Measurements from ENCODE around the gene ACSS1. TPM values are rescaled to one million over a fixed set of nuclear protein-coding genes. Genes with fewer than 3 reads are reported as not detected.

The ACSS1 gene
- total RNA-seq, 1 donor from 2014 or later: 1.8 TPM

DNA sequence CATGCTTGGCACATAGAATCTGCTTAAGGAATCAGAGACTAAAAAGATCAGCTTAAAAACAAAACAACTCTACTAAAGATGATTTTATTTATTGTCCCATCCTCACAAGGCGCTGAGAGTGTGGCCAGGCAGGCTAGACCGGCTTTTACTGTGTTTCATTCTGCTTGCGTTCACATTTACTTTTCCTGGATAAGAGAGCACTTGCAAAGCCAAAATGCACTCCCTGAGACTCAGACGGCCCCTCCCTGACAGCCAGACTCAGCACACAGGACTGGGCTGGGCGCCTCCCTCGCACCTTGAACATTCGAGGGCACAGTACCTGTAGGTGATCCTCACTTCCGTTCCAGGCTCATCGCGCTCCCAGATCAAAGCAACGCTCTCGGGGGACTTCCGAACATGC, 10.2 kb downstream of the ACSS1 start:
- DNase-seq (ENCODE audit: low read depth) (no peak), FAIRE-seq (no peak)
- TF ChIP-seq CTCF (IDR thresholded peaks at IDR 0.05; ENCODE audit: insufficient read depth, low read length, severe bottlenecking): no peak
- H3K27me3 ChIP-seq (ENCODE audit: control insufficient read depth, insufficient read depth, low read length): no peaks in the 10 kb centered on the region
- no peaks in the 10 kb centered on the region for H3K36me3 ChIP-seq (ENCODE audit: control insufficient read depth, insufficient read depth, low read length)
- H3K4me3 ChIP-seq (ENCODE audit: low read depth, low read length): no peak overlapping the region

DNA sequence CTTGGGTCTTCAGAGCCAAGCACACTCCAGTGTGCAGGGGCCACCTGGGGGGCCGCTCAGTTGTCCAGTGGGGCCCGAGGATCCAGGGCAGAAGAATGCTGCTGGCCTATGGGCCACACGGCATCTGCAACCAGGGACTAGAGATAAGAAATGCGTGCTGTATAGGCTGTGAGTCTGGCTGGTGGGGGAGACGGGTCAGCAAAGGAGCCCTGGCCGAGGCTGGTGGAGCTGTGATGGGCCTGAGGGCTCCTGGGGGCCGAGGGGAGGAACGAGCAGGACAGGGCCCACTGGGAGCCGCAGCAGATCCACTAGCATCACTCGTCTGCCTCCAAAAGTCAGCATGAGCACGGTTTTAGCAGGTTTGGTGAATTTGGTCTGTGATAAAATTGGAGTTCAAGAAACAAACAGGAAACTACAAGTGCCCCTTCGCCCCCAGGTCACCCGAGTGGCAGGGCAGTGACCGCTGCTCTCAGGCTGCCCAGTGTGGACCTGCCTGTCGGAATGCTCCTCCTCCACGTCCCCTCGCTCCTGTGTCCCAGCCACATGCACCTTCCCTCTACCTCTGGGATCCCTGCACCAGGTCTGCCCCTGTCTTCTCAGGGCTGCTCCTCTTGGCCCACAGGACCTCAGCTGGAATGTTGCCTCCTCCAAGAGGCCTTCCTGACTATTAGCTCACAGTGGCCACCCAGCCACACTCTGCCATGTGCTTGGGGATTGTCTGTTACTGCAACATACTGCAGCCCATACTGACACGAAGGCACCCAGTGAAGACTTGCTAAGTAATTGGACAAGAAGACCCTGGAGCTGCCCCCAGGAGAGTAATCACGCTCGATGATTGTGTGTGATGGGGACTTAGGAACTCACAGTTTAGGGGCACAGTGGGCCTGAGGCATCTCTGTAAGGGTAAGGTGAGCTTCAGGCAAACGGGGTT, 10.9 kb downstream of the ACSS1 start:
- TF ChIP-seq CTCF (IDR thresholded peaks at IDR 0.05; ENCODE audit: insufficient read depth, low read length, severe bottlenecking): no peak
- FAIRE-seq: no peak
- DNase-seq (ENCODE audit: low read depth): no peak
- Histone ChIP-seq H3K36me3 (ENCODE audit: control insufficient read depth, insufficient read depth, low read length) (no peaks in the 10 kb centered on the region), H3K4me3 (ENCODE audit: low read depth, low read length) (no peak overlapping the region), H3K27me3 (ENCODE audit: control insufficient read depth, insufficient read depth, low read length) (no peaks in the 10 kb centered on the region)

GRCh38 chr20:25046181-25046641, 11.7 kb downstream of the ACSS1 start:
- DNase-seq (ENCODE audit: low read depth): no peak
- H3K36me3 ChIP-seq (ENCODE audit: control insufficient read depth, insufficient read depth, low read length): no peaks in the 10 kb centered on the region

DNA sequence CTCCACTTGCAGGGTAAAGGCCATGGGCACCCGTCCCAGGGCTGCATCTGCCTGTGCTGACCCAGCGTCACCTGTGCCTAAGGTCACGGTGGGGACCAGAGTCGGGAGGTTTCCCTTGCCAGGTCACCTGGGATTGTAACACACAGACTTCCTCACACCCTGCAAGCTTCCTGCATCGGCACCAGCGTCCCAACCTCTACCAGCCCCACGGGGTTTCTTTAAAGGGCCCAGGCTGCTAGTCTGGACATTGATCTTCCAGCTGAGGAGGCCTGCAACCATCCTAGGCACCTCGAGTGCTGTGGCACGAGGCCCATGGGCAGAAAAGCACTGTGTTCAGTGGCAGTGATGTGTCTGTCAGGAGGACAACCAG, 12.6 kb downstream of the ACSS1 start:
- no peak for FAIRE-seq
- Histone ChIP-seq H3K36me3 (ENCODE audit: control insufficient read depth, insufficient read depth, low read length) (no peaks in the 10 kb centered on the region), H3K27me3 (ENCODE audit: control insufficient read depth, insufficient read depth, low read length) (no peaks in the 10 kb centered on the region), H3K4me3 (ENCODE audit: low read depth, low read length) (no peak overlapping the region)
- DNase-seq (ENCODE audit: low read depth): no peak
- TF ChIP-seq CTCF (IDR thresholded peaks at IDR 0.05; ENCODE audit: insufficient read depth, low read length, severe bottlenecking): no peak

More at GRCh38 chr20:25046181-25046641, 11.7 kb downstream of the ACSS1 start:
- TF ChIP-seq CTCF (IDR thresholded peaks at IDR 0.05; ENCODE audit: insufficient read depth, low read length, severe bottlenecking): no peak
- H3K4me3 ChIP-seq (ENCODE audit: low read depth, low read length): no peak overlapping the region
- H3K27me3 ChIP-seq (ENCODE audit: control insufficient read depth, insufficient read depth, low read length): no peaks in the 10 kb centered on the region
- no peak for FAIRE-seq

GRCh38 chr20:25044660-25045342, 13.1 kb downstream of the ACSS1 start:
- H3K27me3 ChIP-seq (ENCODE audit: control insufficient read depth, insufficient read depth, low read length): no peaks in the 10 kb centered on the region

More at GRCh38 chr20:25044660-25045342, 13.1 kb downstream of the ACSS1 start:
- H3K36me3 ChIP-seq (ENCODE audit: control insufficient read depth, insufficient read depth, low read length): no peaks in the 10 kb centered on the region
- TF ChIP-seq CTCF (IDR thresholded peaks at IDR 0.05; ENCODE audit: insufficient read depth, low read length, severe bottlenecking): no peak
- no peak for FAIRE-seq
- no peak for DNase-seq (ENCODE audit: low read depth)
- H3K4me3 ChIP-seq (ENCODE audit: low read depth, low read length): no peak overlapping the region

All from bronchial epithelial cell (primary cell).